ENCODE measurements around the gene RPP25. TPM values are rescaled to one million over a fixed set of nuclear protein-coding genes. Genes with fewer than 3 reads are reported as not detected.
A peak's percentile ranks its signal among the peaks of the same experiment; 100 is the strongest.

The RPP25 gene
- total RNA-seq, 1 experiment from 2014 or later: 22.5 TPM

GRCh38 chr15:74913041-74913440 lies 43.5 kb downstream of the RPP25 start:
- TF ChIP-seq CTCF (conservative IDR thresholded peaks at IDR 0.05; ENCODE audit: low read depth, low read length) (no peak), EZH2 (IDR thresholded peaks at IDR 0.05; ENCODE audit: borderline replicate concordance, low read depth, low read length, poor library complexity, severe bottlenecking) (no peak)
- BruUV-seq (replicated peaks): no TSS peak

GRCh38 chr15:74908635-74909034 lies 47.9 kb downstream of the RPP25 start:
- DNase-seq (ENCODE audit: low spot score): no peak
- no TSS peak for BruUV-seq (replicated peaks)
- Histone ChIP-seq H3K27ac (ENCODE audit: low read depth, low read length, poor library complexity, severe bottlenecking) (no peak overlapping the region), H3K36me3 (ENCODE audit: insufficient read depth, low read length, poor library complexity, severe bottlenecking) (peaks cover 17% of the 10 kb centered on the region), H3K4me1 (ENCODE audit: insufficient read depth, low read length, poor library complexity, severe bottlenecking) (no peaks in the 10 kb centered on the region), H3K27me3 (replicated peaks; ENCODE audit: insufficient read depth, low read depth, low read length, poor library complexity) (no peaks in the 10 kb centered on the region), H3K4me3 (ENCODE audit: low read depth, low read length, poor library complexity, severe bottlenecking) (no peak overlapping the region), H3K9me3 (ENCODE audit: low read depth, low read length, poor library complexity, severe bottlenecking) (no peaks in the 10 kb centered on the region)
- intact Hi-C loops (cut with micrococcal nuclease; ENCODE audit: unreplicated experiment): loop anchor here (10.0 kb wide), 1 partner anchor 296 kb away; the partner anchor contains the start of gene C15orf39
- TF ChIP-seq CTCF (conservative IDR thresholded peaks at IDR 0.05; ENCODE audit: low read depth, low read length) (no peak), EZH2 (IDR thresholded peaks at IDR 0.05; ENCODE audit: borderline replicate concordance, low read depth, low read length, poor library complexity, severe bottlenecking) (no peak)
- POLR2A ChIA-PET (ENCODE audit: low non-redundant PET): no interaction called here
- CTCF ChIA-PET: no interaction called here

More at GRCh38 chr15:74913041-74913440, 43.5 kb downstream of the RPP25 start:
- no peak overlapping the region for H3K4me3 ChIP-seq (ENCODE audit: low read depth, low read length, poor library complexity, severe bottlenecking)
- peaks cover 23% of the 10 kb centered on the region for H3K36me3 ChIP-seq (ENCODE audit: insufficient read depth, low read length, poor library complexity, severe bottlenecking)
- CTCF ChIA-PET: no interaction called here
- no peak for DNase-seq (ENCODE audit: low spot score)
- POLR2A ChIA-PET (ENCODE audit: low non-redundant PET): no interaction called here
- no peaks in the 10 kb centered on the region for H3K27me3 ChIP-seq (replicated peaks; ENCODE audit: insufficient read depth, low read depth, low read length, poor library complexity)
- no peaks in the 10 kb centered on the region for H3K4me1 ChIP-seq (ENCODE audit: insufficient read depth, low read length, poor library complexity, severe bottlenecking)
- H3K9me3 ChIP-seq (ENCODE audit: low read depth, low read length, poor library complexity, severe bottlenecking): no peaks in the 10 kb centered on the region
- intact Hi-C loops (cut with micrococcal nuclease; ENCODE audit: unreplicated experiment): no loop called here
- H3K27ac ChIP-seq (ENCODE audit: low read depth, low read length, poor library complexity, severe bottlenecking): no peak overlapping the region

- intact Hi-C loops (cut with micrococcal nuclease; ENCODE audit: unreplicated experiment): loop anchor here (10.0 kb wide), 1 partner anchor 297 kb away; the partner anchor contains the start of gene C15orf39
- Histone ChIP-seq H3K4me3 (ENCODE audit: low read depth, low read length, poor library complexity, severe bottlenecking) (peak overlapping the region; percentile 85), H3K4me1 (ENCODE audit: insufficient read depth, low read length, poor library complexity, severe bottlenecking) (no peaks in the 10 kb centered on the region), H3K27ac (ENCODE audit: low read depth, low read length, poor library complexity, severe bottlenecking) (peak overlapping the region; percentile 96), H3K9me3 (ENCODE audit: low read depth, low read length, poor library complexity, severe bottlenecking) (no peaks in the 10 kb centered on the region), H3K27me3 (replicated peaks; ENCODE audit: insufficient read depth, low read depth, low read length, poor library complexity) (no peaks in the 10 kb centered on the region), H3K36me3 (ENCODE audit: insufficient read depth, low read length, poor library complexity, severe bottlenecking) (peaks cover 27% of the 10 kb centered on the region)
- POLR2A ChIA-PET (ENCODE audit: low non-redundant PET): no interaction called here
- no peak for TF ChIP-seq CTCF (conservative IDR thresholded peaks at IDR 0.05; ENCODE audit: low read depth, low read length)
- TF ChIP-seq EZH2 (IDR thresholded peaks at IDR 0.05; ENCODE audit: borderline replicate concordance, low read depth, low read length, poor library complexity, severe bottlenecking): no peak
- TSS peak; percentile 68 for BruUV-seq (replicated peaks)
- CTCF ChIA-PET: interaction anchor here (0.6 kb wide), 1 partner anchor 67 kb away, joined by 4 read pairs; no protein-coding TSS in a partner anchor
- DNase-seq (ENCODE audit: low spot score): no peak
Observed at GRCh38 chr15:74907163-74907870, 49.3 kb downstream of the RPP25 start.

Measured in A673 (cell line).